NCI-H2171 treated with DMSO at 0.1 percent for 48 hours (cell line): ENCODE results near the gene HS3ST4.

Source experiments
- DNase-seq: peaks from one replicate; lab custom pipeline; 2025; lab: John Stamatoyannopoulos, UW

HS3ST4 gene

DNA sequence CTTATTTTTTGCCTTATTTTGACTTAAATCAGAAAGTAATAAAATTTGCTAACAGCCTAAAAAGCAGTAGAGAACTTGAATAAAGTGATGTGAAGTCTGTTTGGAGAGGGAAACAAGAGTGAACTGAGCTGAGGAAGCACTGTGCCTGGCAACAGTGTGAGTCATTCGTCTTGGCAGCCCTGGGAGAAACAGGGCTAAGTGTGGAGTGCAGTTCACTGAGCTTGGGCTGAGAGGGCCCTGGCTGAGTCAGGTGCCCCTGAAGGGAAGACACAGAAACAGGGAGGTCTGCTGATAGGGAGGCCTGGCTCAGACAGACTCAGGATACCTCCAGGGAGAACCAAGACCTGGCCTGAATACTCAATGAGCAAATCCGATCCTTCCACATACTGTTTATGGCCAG lies 132.1 kb downstream of the HS3ST4 start:
- no peak for DNase-seq

GRCh38 chr16:25827709-25828108 lies 135.9 kb downstream of the HS3ST4 start:
- no peak for DNase-seq

- DNase-seq = no peak
Measured at GRCh38 chr16:25828510-25828909, 136.8 kb downstream of the HS3ST4 start.

GRCh38 chr16:25832291-25832690 lies 140.5 kb downstream of the HS3ST4 start:
- no peak for DNase-seq

- DNase-seq = no peak
Measured at GRCh38 chr16:25834101-25834500, 142.3 kb downstream of the HS3ST4 start.

DNA sequence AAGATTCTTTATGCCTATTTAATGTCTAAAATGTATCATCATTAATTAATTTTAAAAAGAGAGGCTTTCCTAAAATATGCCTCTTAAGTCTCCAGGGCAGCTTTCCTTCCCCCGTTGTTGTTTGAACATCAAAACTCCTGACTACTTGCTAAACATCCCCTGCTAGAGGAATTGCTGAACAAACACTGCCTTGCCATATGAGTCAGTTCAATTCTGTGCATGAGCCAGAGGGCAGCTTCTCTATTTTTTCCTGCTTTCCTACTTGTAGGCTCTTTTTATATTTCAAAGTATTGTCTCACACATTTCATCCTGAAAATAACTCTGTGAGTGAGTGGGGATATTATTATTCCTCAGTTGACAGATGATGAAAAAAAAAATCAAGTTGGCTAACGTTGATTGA lies 143.4 kb downstream of the HS3ST4 start:
- no peak for DNase-seq

DNA sequence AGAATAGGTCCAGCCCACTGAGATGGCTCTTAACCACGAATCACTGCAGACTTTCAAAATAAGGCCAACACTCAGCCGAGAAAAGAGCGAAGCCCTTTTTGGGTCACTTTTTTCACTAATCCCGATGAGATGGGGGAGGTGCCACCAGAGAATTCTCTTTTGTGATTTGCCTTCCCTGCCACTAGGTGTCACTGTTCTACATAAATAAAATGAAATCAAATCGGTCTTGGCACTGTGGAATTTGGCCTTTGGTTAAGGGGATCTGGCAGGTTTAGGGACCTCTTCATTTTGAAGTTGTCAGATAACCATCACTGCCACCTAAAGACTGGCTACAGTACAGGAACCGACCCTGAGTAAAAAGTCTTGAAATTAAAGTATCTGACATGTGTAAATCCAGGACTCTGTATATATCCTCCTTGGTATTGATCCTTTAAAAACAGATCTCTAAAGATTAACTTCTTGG lies 147.0 kb downstream of the HS3ST4 start:
- peak; percentile 71 for DNase-seq

DNA sequence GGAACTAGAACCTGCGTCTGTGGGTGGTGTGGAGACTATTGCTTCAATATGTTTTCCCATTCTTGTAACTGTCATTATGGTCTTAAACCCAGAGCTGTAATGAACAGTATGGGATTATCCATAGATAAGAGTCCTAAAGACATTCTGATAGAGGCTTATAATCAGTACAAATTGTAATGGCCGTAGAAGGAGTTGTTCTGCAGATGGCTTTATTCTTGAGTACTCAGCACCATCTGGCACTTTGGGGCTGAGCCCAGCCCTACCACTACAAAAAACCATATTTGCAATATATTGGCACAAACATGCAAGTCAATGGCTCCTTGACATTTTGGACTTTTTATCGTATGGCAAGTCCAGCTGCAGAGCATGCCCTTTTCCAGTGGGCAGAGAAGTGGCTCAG lies 150.0 kb downstream of the HS3ST4 start:
- no peak for DNase-seq

DNA sequence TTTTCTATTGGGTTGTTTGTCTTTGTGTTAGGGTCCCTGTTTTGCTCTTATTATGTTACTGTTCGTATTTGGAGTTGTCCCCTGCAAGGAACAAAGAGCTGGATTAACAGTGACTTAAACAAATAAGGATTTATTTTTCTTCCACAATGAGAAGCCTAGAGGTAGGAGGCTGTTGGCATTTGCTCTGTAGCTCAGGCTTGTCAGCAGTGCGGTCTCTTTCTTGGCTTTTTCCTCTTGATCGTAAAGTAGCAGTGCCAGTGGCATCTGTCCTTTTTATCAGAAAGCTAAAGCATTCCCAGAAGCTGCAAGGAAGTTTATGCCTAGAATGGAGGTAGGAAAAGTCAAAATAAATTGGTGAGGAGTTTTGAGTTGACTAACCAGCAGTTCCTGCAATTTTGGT lies 154.1 kb downstream of the HS3ST4 start:
- no peak for DNase-seq

DNA sequence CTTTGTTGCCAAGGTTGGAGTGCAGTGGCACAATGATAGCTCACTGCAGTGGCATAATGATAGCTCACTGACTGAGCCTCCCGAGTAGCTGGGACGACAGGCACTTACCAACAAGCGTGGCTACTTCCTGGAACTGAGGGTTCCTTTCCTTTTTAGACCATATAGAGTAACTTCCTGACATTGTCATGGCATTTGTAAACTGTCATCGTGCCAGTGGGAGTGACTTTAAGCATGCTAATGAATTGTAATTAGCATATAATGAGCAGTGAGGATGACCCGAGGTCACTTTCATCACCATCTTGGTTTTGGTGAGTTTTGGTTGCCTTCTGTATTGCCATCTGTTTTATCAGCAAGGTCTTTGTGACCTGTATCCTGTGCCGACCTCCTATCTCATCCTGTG lies 162.4 kb downstream of the HS3ST4 start:
- DNase-seq = no peak

GRCh38 chr16:25855063-25855462 lies 163.3 kb downstream of the HS3ST4 start:
- DNase-seq = no peak

- DNase-seq = no peak
Measured at GRCh38 chr16:25855818-25856217, 164.1 kb downstream of the HS3ST4 start.

DNA sequence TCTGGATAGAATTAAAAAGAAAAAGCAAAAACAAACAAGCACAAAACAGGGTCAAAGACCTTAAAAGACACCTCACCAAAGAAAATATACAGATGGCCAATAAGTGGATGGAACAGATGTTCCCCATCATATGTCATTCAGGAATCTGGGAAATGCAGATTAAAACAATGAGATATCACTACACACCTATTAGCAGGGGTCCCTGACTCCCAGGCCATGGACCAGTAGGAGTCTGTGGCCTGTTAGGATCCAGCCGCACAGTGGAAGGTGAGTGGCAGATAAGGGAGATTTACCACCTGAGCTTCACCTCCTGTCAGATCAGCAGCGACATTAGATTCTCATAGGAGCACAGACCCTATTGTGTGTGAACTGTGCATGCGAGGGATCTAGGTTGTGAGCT lies 167.9 kb downstream of the HS3ST4 start:
- no peak for DNase-seq

DNA sequence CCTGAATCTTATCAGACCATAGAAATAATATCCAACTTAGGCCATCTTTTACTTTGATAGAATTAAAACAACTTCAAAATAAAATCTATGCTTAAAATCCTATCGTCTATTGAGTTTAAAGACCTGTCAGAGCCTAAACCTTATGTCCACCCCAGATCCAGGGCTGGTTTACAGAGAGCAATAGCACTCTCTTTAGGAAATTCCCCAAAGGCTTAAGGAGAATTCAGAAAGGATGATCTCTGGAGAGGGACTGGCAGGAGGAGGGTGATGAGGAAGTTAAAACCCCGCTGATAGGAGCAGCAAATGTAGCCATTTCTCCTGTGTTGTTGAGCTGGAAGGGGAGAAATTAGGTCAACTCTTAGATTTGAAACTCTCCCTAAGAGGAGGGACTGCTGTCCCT lies 175.3 kb downstream of the HS3ST4 start:
- DNase-seq = no peak

GRCh38 chr16:25868106-25868505 lies 176.3 kb downstream of the HS3ST4 start:
- no peak for DNase-seq

DNA sequence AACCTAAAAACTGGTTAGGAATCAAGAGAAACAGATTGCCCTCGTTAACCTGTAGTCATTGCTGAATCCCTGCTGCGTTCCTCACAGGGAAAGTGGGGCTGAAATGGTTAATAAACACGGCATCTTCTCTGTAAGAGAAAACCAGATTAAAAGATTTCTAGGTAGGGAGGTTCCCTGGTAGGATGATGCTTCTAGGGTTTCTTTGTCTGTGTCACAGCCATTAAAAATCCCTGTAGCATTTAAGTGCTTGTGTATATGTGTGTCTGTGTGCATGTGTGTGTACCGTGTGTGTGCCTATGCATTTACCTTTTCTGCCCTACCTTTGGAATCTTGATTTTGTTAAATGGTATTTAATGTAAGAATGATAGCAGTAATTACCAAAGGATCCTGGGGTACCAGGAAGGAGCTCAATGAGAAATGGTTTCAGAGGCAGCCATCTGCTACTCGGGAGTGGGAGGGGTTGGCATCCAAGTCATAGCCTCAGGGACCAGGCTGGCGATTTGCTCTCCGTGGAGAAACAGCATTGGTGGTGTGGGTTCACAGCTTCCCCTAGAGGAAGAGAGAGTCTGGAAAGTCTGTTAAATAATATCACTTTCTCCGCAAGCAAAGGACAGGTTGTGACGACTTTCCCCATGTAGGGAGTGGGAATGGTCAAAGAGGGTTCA lies 177.1 kb downstream of the HS3ST4 start:
- DNase-seq = no peak

DNA sequence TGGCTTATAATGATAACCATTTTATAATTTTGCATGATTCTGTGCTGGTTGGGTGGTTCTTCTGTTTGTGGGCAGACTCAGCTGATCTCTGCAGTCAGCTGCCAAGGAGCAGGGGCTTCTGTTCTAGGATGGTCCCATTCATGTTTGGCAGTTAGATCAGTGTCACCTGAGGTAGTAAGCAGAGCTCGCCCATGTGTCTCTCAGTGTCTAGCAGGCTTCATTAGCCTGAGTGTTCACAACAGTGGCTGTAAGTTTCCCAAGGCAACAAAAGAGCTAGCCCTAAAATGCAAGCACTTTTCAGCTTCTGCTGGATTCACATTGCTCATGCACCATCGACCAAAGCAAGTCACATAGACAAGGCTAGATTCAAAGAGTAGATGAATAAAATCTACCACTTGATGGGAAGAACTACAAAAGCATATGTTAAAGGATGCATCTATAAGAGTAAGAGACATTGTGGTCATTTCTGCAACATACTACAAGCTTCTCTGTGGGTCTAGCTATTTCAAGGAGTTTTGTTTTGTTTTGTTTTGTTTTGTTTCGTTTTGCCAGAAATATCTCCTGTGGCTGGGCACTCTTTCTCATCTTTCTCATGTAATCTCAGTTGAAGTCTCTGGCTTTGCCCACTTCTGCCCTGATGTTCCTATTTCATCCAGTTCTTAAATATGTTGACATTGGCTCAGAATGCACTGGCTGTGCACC lies 180.8 kb downstream of the HS3ST4 start:
- no peak for DNase-seq

- DNase-seq = no peak
Measured at GRCh38 chr16:25874196-25874595, 182.4 kb downstream of the HS3ST4 start.

DNA sequence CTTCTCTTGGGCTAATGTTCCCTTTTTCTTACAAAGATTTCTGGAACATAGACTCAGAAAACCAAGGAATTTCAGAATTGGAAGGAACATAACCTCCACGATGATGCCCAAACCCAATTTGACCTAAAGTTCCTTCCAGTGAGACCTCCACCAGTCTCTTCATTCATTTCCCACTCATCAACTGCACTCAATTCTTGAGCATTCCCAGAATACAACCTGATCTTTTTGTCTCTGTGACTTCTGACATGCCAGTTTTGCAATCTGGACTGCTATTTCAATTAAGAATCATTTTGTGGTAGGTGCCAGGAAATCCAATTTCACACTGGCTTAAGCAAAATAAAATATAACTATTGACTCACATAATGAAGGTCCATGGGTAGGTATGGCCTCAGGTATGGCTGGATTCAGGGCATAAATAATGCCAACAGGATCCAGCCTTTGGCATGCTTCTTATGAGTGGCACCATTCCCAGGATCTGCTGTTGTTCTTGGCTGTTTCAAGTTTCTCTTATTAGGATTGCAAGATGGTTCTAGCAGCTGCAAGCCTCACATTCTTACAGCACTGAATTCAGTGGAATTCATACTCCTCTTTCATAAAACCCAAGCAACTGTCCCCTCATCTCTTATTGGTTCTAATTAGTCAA lies 184.3 kb downstream of the HS3ST4 start:
- no peak for DNase-seq

DNA sequence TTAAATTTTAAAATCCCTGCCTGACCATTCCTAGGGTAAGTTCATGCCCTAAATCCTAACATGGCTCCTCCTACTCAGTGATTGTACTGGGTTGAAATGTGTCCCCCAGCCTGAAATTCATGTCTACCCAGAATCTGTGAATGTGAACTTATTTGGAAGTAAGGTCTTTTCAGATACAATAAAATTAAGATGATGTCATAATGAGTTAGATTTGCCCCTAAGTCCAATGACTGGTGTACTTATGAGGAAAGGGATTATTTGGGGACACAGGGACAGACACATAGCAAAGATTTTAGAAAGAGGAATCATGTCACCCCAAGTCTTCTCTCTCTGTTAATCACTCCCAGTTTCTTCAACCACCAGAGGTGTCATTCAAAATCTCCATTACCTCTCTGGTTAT lies 185.3 kb downstream of the HS3ST4 start:
- DNase-seq = no peak

DNA sequence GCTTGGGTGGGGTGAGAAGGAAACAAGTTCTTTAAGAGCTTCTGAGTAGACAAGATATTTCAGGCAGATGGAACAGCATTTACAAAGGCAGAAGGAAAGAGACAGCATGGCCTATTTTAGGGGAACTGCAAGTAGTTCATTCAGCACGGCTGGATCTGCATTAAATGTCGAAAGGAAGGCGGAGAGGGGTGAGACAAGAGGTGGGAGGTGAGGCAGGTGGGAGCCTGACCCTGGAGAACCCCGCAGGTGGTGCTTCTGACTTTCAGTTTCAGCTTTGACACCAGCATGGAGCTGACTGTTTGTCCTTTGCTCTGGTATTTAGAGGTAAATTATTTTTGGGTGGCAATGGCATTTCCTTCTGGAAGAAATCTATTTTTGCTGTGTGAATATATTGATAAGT lies 194.8 kb downstream of the HS3ST4 start:
- DNase-seq = no peak

DNA sequence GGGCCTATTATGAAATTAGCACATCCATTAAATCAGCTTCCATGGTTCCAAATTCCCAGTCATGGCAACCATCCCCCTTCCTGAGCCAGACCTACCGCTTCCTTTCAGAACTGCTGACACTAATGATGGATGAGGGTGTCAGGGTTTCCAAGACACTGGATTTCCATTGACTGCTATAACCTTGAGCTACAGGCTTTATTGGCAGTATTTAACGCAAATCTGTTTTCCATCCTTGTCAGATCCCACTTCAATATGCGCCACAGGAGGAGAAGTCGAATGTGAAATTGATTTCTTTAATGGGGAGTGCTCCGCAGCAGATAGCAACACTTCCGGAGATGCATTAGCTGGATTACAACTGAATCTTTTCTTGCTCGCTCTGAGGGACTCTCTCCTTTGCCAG lies 197.1 kb downstream of the HS3ST4 start:
- DNase-seq = no peak

GRCh38 chr16:25893332-25893731 lies 201.6 kb downstream of the HS3ST4 start:
- DNase-seq = no peak
